Choroid plexus epithelial cell (primary cell): ENCODE results near the gene SRRM1.
"Not testable (repeated sequence)": the region's sequence is repeated elsewhere in the genome, so short reads cannot be mapped to it uniquely, and the experiment has no call there.

Source experiments
- DNase-seq: peaks from one replicate; pipeline ENCODE4 v3.0.0-alpha.2; 2010; ENCODE audit warnings: low read depth
- H3K4me3 ChIP-seq: 2 replicates; pipeline ENCODE4 v1.5.1; 2011; ENCODE audit warnings: low read depth, mild to moderate bottlenecking, control low read depth, low read length, moderate library complexity
- CTCF ChIP-seq: conservative IDR thresholded peaks from 2 replicates; pipeline ENCODE4 v1.5.1; 2011; ENCODE audit warnings: low read depth, mild to moderate bottlenecking, control low read depth, inconsistent platforms, low read length, moderate library complexity

SRRM1 gene

GRCh38 chr1:24693827-24694379, 50.8 kb downstream of the SRRM1 start:
- TF ChIP-seq CTCF: no peak
- no peak for DNase-seq

GRCh38 chr1:24694380-24694843, 51.3 kb downstream of the SRRM1 start:
- peak; percentile 72 for DNase-seq
- no peak overlapping the region for H3K4me3 ChIP-seq

More at GRCh38 chr1:24693827-24694379, 50.8 kb downstream of the SRRM1 start:
- no peak overlapping the region for H3K4me3 ChIP-seq

DNA sequence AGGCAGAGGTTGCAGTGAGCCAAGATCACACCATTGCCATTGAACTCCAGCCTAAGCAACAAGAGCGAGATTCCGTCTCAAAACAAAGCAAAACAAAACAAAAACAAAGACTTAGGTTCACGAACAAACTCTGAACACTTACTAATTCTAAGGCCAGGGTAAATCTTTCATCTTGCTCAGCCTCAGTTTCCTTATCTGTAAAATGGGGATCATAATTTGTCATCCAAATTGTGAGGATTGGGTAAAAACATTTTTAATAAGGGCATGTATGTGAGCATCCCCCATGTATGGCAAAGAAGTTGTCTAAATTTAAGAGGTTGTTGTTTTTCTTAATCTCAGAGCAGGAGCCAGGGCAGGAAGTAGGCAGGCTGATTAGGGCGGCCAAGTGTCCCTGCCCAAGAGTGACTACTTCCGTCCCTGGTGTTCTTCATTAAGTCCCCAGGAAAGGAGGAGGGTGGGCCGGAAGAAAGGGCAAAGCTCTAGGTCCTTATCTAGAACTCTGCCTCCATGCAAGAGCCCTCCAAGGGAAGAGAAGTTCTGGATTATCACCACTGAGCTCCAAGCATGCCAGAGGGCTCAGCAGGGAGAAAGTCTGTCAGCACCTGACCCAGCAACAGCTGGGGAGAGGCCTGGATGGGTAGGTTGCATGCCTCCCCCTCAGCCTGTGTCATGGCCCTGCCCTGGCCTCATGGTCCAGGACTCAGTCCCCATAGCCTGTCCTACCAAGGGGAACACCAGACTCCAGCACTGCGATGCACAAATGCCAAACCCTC, 52.3 kb downstream of the SRRM1 start:
- TF ChIP-seq CTCF: no peak
- no peak overlapping the region for H3K4me3 ChIP-seq
- no peak for DNase-seq

More at GRCh38 chr1:24694380-24694843, 51.3 kb downstream of the SRRM1 start:
- no peak for TF ChIP-seq CTCF

GRCh38 chr1:24696041-24696755, 53.1 kb downstream of the SRRM1 start:
- no peak for DNase-seq
- TF ChIP-seq CTCF: no peak
- H3K4me3 ChIP-seq: no peak overlapping the region

DNA sequence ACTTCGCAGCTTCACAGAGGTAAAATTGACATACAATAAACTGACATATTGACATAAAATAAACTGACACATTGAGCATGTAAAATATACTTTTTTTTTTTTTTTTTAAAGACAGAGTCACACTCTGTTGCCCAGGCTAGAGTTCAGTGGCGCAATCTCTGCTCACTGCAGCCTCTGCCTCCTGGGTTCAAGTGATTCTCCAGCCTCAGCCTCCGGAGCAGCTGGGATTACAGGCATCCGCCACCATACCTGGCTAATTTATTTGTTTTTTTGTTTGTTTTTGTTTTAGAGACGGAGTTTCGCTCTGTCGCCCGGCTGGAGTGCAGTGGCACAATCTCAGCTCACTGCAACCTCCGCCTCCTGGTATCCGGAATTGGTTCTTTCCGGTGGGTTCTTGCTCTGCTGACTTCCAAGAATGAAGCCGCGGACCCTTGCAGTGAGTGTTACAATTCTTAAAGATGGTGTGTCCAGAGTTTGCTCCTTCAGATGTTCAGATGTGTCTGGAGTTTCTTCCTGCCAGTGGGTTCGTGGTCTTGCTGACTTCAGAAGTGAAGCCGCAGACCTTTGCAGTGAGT, 53.7 kb downstream of the SRRM1 start:
- DNase-seq: no peak
- no peak for TF ChIP-seq CTCF
- no peak overlapping the region for H3K4me3 ChIP-seq

DNA sequence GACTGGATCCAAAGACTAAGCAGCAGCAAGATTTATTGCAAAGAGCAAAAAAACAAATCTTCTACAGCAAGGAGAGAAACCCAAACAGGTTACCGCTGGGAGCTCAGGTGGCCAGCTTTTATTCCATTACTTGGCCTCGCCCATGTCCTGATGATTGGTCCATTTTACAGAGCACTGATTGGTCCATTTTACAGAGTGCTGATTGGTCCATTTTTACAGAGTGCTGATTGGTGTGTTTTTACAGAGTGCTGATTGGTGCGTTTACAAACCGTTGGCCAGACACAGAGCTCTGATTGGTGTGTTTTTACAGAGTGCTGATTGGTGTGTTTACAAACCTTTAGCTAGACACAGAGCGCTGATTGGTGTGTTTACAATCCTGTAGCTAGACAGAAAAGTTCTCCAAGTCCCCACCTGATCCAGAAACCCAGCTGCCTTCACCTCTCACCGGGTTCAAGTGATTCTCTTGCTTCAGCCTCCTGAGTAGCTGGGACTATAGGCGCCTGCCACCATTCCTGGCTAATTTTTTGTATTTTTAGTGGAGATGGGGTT, 54.4 kb downstream of the SRRM1 start:
- DNase-seq, H3K4me3 ChIP-seq: not testable (repeated sequence)

- H3K4me3 ChIP-seq, DNase-seq: not testable (repeated sequence)
Measured at GRCh38 chr1:24698326-24698725, 55.2 kb downstream of the SRRM1 start.
